Dedifferentiated amniotic fluid mesenchymal stem cell (primary cell): ENCODE results near the gene SURF6.
"Not testable (repeated sequence)": the region's sequence is repeated elsewhere in the genome, so short reads cannot be mapped to it uniquely, and the experiment has no call there.

Source experiments
- DNase-seq: peaks from one replicate; pipeline ENCODE4 v3.0.0-alpha.2; 2016; ENCODE audit errors: extremely low spot score

Gene SURF6

GRCh38 chr9:133329306-133330156, 6.5 kb downstream of the SURF6 start:
- not testable (repeated sequence) for DNase-seq

- DNase-seq = no peak
Observed at GRCh38 chr9:133327834-133328484, 8.0 kb downstream of the SURF6 start.

- not testable (repeated sequence) for DNase-seq
Observed at GRCh38 chr9:133327021-133327420, 9.0 kb downstream of the SURF6 start.

GRCh38 chr9:133323991-133324703, 11.8 kb downstream of the SURF6 start:
- no peak for DNase-seq

GRCh38 chr9:133323211-133323610, 12.8 kb downstream of the SURF6 start:
- DNase-seq = no peak

GRCh38 chr9:133322701-133323100, 13.3 kb downstream of the SURF6 start:
- DNase-seq = no peak

- DNase-seq = no peak
Observed at GRCh38 chr9:133321411-133321935, 14.5 kb downstream of the SURF6 start.

GRCh38 chr9:133320421-133320881, 15.5 kb downstream of the SURF6 start:
- DNase-seq = no peak

GRCh38 chr9:133317551-133317950, 18.4 kb downstream of the SURF6 start:
- not testable (repeated sequence) for DNase-seq

GRCh38 chr9:133315997-133316396, 20.0 kb downstream of the SURF6 start:
- DNase-seq = no peak

GRCh38 chr9:133309608-133310007, 26.4 kb downstream of the SURF6 start:
- DNase-seq = no peak

GRCh38 chr9:133307301-133307700, 28.7 kb downstream of the SURF6 start:
- DNase-seq = no peak

GRCh38 chr9:133306242-133307204, 29.5 kb downstream of the SURF6 start:
- DNase-seq = no peak

- DNase-seq = no peak
Observed at GRCh38 chr9:133305731-133306130, 30.3 kb downstream of the SURF6 start.

GRCh38 chr9:133304477-133305377, 31.3 kb downstream of the SURF6 start:
- DNase-seq = no peak

GRCh38 chr9:133304158-133304470, 31.9 kb downstream of the SURF6 start:
- no peak for DNase-seq

GRCh38 chr9:133303266-133304157, 32.5 kb downstream of the SURF6 start:
- DNase-seq = no peak

- DNase-seq = no peak
Observed at GRCh38 chr9:133301253-133302230, 34.4 kb downstream of the SURF6 start.
